A172 (cell line): ENCODE measurements around the gene TFCP2. TPM values are rescaled to one million over a fixed set of nuclear protein-coding genes. Genes with fewer than 3 reads are reported as not detected.

Experiments used
- DNase-seq: peaks from one replicate; pipeline ENCODE4 v3.0.0-alpha.2; 2015; ENCODE audit warnings: low spot score
- total RNA-seq: library from RNA; depleted of rRNA; stranded (reverse); fragments of >200 nt; shearing (Covaris generic); gene quantifications from 2 replicates; pipeline ENCODE4 v1.2.3, GENCODE V29; 2014

The TFCP2 gene
- total RNA-seq, 1 experiment from 2014 or later, result 19.7 TPM

DNA sequence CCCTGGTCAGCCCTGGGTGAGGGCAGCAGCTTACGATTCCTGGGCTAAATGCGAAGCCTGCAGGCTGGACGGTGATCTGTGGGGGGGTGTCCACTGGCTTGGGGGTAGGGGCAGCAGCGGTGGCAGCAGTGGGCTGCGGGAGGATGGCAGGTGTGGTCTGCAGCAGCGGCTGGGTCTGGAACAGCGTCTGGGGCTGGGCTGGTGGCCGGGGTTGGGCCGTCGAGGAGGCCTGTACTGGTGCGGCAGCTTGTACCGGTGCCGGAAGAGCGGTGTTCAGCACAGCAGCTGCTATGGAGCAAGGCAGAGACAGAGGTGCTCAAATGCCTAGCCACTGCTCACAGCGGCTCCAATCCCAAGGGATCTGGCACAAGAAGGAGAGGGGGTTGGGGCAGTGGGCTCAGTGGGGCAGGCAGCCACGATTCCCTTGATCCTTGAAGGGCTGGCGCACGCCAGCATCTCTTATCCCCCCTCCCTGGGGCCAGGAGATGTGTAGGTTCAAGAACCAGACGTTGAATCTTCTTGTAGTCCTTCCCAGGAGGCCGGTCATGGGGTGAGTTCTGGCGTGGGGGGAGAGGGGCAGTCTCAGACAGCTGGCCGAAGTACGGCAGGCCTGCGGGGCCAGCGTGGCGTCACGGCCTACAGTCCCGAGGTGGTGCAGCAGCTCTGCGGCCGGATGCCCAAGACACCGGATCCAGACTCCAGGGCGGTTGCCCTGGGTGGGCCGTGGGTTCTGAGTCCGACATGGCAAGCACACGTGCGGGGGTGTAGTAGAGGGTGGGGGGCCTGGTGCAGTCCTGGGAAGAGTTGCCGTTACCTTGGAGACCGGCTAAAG lies 25.0 kb upstream of the TFCP2 start:
- DNase-seq, result no peak

DNA sequence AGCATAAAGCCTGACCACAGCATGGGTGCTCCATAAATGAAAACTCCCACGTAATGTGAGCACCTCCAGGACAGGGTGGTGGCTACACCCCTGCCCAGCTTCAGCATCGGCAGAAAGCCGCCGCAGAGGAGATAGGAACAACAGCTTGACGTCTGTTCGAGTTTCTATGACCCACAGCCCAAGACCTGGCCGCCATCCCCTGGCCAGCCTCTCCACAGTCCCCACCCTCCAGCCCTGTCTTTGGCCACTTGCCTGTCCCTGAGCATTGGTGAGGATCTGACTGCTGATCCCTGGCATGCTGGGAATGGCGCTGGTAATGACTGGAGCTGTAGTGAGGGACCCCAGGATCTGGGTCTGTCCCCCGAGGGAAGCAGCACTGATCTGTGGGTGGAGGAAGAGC lies 23.6 kb upstream of the TFCP2 start:
- no peak for DNase-seq

DNA sequence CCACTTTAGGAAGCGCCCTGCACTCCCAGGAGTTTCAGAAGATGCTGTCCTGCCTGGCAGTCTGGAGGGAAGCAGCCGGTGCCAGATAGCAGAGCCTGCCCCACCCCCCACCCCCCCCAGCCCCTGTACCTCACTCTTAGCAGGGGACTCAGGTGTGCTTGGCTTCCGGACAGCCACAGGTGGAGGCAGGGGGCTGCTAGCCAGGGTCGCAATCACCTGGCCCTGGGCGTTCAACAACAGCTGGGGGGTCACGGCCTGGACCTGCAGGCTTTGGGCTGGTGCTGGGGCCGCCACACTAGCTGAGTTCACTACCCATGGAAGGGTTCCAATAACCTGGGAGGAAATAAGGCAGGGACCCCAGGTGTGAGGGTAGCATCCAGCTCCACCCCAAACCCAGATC lies 22.9 kb upstream of the TFCP2 start:
- no peak for DNase-seq

DNA sequence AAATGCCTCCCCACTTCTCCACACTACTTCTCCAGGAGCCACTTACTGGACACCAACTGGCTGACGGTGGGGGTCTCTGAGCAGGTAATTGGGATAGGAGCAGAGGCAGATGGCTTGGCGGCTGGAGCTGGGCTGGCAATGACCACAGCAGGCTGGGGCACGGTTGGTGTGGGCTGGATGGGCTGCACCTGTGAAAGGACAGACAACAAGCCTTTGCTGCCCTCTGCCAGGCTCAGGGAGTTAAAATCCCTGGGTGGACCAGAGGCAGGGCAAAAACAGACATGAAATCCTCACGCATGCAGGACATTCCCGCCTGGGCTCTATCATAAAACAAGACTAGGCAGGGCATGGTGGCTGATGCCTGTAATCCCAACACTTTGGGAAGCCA lies 19.3 kb upstream of the TFCP2 start:
- DNase-seq, result no peak

DNA sequence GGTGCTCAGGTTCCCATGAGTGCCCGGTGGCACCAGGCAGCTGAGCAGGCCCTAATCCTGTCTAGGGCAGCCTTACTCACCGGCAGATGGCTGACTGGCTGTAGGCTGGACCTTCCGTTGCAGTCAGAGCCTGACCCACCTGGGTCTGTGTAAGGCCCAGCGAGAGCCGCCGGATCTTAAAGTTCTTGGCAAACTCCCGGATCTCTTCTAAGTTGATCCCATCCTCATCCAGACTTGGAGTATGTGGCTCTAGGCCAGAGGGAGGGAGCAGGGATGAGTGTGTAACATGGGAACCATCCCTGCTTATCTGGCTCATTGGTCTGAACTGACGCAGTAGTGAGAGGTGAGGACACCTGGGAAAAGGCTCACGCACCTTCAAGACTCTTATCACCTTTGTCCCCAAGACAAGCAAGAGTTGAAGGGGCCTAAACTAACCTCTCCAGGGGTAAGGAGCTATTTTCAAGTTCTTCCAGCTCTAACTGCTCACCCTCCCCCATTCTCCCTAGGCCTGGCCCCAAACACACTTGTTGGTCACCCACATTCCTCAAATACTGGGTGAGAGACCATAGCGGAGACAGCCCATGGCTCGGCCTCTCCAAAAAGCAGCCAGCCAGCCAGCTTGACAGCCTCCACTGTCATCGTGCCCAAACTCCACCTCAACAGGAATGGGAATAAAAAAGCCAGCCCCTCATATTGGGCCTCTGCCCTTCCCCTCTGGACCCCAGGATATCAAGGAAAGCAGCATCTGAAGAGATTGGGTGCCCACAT lies 18.8 kb upstream of the TFCP2 start:
- no peak for DNase-seq

DNA sequence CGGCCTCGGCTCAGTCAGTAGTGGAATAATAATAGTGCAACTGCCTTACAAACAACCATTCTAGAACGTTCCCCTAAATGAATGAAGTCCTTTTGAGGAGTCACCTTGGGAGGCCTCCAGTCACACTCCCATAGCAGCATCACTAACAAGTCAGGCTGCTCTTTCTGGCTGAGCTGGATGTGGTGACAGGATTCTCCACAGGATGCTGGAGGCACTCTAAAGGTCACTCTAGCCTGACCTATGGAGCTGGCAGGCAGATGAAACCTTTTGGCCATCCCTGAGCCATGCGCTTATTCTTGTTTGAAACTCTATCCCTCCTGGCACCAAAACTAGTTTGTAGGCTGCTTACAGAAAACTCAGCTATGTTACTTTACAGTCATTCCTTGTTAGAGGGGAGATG lies 17.9 kb upstream of the TFCP2 start:
- no peak for DNase-seq

DNA sequence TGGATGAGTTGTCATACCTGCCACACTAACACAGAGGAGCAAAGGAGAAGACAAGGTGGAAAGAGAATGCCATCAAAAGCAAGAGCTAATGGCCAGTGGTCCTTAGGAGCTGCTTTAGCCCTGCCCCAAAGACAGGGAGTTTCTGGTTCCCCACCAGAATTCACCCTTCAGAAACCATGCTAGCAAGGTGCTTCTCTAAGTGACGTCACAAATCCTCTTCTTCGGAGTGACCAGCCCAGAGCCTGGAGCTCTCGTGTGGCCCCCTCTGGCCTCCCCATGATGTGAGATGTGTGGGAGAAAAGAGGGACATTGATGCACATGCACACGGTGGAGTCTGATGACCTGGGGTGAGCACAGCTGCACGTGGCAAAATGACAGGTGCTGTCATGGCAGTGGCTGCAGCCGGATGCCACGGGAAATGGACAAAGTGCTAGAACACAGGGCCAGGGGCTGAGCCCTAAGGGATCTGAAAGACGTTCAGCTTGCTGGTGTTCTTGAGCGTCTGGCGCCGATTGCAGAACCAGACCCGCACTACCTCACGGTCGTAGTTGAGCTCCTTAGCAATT lies 16.9 kb upstream of the TFCP2 start:
- no peak for DNase-seq

DNA sequence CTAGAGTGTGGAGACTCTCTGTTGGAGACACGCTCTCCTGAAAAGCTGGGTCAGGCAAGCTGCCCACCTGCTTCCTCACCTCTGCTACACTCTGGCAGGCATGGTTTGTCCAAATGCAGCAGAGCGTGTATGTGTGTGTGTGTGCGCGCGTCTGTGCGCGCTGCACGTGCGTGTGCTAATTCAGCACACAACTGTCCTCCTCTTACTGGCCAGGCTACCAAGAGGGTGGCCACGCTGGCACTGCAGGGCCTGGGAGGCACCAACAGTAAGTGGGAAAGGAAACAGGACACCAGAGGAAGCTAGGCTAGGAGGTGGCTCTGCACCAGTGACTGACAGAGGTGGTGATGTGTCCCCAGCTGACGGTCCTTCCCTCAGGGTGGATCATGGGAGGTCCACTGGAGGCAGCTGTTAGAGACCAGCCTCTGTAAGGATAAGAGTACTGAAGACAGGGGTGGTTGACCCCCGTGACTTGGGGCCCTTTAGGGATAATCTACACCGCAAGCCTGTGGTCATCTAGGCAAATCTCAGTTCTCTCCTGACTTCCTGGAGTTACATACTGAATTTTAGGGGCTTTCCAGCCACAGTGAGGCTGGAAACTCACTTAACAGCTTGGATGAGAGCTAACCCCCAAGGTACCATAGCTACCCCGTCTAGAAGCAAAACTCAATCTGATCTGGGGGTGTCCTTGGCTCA lies 15.6 kb upstream of the TFCP2 start:
- DNase-seq, result no peak

DNA sequence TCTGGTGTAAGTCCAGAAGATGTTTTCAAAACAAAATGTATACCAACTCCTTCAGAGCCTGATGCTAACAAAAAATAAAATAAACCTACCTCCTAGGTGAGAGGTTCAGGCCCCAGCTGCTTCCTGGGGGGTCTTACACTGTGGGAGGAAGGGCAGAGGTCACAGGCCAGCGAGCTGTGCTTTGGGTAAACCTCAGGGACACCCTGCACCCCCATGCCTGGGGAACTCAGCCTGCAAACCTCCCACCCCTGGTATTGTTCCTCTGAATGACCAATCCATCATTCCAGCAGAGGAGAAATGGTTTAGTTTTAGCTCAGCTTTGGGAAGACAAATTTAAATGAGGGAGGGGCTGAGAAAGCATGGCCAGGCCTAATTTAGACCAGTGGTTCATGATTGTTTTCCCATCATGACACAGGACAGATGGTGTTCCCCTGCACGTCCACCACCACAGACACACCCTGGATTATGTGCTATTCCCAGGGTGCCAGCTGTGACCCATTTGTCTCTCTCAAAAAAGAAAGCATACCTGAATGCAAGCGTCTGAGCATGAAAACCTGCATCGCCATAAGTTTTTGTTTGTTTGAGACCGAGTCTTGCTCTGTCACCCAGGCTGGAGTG lies 14.5 kb upstream of the TFCP2 start:
- DNase-seq, result no peak

DNA sequence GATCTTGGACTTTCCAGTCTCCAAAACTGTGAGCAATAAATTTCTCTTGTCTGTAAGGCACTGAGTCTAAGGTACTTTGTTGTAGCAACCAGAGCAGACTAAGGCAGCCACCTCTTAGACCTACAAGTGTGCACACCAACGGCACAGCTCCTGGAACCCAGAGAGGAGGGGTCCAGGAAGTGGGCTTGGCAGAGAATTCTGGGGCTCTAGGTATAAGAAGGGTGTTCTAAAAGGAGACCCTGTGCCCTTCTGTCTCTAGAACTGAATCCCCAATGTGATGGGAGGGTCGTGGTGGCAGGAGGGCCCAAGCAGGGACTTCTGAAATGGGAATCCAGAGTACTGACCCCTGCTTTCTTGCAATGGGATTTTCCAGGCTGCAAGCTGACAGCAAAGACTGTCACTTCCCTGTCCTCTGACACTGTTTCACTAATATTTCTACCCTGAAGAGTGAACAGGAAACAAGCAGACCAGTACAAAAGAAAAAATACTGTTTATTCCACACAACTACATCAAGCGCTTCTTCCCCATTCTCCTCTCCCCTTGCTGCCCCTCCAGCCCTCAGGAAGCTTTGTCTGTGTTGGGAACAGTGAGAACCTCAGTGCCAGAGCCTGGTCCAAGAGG lies 13.6 kb upstream of the TFCP2 start:
- no peak for DNase-seq

DNA sequence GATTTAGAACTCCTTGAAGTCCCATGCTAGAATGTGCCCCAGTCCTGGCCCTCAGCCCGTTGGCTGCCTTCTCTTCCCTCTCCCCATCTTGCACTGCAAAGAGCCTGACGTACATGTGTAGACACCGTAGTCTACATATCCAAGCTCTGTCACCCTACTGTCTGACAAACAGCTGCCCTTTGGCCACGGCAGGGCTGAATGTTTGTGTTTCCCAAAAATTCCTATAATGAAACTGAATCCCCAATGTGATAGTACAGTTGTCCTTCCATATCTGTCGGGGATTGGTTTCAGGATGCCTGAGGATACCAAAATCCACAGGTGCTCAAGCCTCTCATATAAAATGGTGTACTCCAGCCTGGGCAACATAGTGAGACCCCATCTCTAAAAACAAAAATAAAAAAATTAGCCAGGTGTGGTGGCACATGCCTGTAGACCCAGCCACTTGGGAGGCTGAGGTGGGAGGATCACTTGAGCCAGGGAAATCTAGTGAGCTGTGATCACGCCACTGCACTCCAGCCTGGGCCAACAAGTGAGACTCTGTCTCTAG lies 12.3 kb upstream of the TFCP2 start:
- DNase-seq, result no peak

DNA sequence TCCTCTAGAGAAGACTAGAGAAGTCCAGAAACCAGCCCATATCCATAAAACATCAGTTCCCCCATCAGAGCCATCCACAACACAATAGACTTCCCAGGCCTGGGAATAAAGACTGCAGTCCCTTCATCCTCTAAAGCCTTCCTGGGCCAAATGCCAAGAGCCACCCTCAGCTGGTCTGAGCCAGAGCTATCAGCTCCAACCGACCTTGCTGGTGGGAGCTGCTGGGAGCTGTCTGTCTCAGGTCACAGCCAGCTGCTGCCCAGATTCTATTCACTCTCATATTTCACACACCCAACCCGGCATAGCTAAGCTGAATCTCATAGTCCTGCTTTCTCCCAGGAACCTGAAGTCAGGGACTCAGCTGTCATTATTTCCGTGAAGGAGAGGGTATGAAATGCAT lies 10.9 kb upstream of the TFCP2 start:
- DNase-seq, result peak; percentile 19

DNA sequence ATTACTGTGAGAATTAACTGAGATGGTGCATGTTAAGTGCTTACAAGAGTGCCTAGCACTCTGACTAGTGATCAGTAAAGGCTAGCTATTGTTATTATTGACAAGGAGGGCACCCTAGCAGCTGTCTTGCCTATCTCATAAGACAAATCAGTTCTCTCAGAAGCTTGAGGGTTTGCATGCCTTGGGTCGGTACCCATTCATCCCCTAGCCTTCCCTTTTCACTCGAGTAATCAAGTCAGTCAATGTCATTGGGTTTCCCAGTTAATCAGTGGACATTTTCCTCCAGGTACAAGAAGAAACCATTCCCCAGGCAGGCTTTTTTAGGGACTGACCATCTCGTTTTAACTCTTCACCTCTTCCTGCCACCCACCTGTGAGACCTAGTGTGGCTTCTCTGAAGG lies 10.4 kb upstream of the TFCP2 start:
- DNase-seq, result no peak

DNA sequence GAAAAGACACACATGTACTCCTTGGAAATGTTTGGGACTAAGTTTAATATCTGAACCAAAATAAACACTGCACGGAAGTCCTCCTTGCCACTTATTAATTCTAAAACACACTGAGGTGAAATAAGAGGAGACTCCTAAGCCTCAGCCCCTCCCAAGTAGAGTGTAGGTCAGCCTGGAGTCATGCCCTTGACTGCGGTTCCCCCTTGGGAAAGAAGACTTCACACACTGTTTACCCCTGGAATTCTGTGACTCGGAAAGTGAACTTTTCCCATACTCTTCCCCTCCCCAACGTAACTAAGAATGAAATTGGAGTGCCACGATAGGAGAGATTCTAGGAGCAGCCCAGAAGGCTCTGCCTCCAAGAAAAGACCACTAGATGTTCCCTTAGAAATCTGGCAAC lies 8.6 kb upstream of the TFCP2 start:
- no peak for DNase-seq

DNA sequence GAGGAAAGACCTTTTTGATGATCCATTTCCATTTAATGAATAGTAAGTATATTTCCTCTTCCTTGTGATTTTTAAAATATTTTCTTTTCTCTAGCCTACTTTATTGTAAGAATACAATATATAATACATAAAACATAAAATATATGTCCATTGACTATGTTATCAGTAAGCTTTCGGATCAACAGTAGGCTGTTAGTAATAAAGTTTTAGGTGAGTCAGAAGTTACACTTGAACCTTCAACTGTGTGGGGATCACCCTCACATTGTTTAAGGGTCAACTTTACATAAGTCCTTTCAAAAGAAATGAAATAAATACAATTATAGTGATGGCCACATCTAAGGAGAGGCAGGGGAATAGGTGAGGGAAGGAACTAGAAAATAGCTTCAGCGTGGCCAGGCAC lies 5.0 kb upstream of the TFCP2 start:
- no peak for DNase-seq

DNA sequence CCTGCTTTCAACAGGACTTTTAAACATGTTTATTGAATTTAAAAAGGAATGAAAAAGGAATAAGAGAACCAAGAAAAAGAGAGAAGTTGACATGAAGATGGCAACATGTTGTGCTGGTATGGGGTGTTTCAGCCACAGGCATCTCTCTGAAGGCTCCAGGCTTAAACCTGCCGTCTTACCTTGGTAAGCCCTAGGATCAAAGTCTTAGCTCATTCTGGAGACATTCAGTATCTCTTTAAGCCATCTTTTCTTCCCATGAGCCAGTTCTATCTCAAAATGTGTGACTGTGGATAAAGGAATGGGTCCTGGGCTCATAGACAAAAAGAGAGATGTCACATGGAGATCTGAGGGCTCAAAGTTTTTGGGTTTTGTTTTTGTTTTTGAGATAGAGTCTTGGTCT lies 1.6 kb upstream of the TFCP2 start:
- no peak for DNase-seq

DNA sequence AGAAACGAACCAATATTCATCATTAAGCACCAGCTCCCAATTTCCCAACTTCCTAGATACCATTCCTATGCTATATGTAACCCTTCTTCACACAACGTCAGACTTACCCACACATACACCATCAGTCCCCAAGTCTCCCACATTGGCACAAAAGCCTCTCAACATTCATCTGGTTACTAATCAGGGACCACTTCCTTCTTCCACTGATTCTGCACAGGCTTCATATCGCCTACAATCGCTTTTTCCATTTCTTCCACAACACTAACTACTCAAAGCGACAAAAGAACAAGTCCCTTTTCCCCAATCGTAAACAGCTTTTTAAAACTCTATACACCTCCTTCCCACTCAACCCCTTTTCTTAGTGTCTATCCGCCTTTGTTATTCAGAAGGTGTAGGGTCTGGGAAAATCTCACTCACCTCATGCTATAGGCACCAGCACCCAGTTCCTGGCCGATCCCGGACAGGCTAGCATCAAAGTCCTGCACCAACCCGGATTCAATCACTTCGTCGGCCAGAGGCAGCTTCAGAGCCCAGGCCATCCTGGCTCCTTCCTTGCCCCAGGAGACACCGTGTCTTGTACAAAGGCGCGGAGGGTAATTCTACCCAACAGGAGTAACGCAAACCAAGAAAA lies 936 bp downstream of the TFCP2 start:
- peak; percentile 14 for DNase-seq

DNA sequence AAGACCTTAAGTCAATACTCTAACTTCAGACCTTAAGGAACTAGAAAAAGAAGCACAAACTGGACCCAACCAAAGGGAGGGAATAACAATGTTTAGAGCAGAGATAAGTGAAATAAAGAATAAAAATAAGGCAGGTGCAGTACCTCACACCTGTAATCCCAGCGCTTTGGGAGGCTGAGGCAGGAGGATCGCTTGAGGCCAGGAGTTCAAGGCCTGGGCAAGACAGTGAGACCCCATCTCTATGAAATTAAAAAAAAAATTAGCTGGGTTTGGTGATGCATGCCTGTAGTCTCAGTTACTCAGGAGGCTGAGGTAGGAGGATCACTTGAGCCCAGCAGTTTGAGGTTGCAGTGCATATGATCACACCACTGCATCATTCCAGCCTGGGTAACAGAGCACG lies 9.1 kb downstream of the TFCP2 start:
- no peak for DNase-seq

DNA sequence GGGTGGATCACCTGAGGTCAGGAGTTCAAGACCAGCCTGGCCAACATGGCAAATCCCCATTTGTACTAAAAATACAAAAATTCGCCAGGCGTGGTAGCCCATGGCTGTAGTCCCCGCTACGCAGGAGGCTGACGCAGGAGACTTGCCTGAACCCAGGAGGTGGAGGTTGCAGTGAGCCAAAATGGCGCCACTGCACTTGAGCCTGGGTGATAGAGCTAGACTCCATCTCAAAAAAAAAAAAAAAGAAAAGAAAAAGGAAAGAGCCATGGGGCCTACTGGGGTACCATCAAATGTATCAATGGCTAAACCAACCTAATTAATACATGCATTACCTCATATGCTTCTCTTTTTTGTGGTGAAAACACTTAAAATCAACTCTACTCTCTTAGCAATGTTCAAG lies 10.7 kb downstream of the TFCP2 start:
- DNase-seq, result no peak

DNA sequence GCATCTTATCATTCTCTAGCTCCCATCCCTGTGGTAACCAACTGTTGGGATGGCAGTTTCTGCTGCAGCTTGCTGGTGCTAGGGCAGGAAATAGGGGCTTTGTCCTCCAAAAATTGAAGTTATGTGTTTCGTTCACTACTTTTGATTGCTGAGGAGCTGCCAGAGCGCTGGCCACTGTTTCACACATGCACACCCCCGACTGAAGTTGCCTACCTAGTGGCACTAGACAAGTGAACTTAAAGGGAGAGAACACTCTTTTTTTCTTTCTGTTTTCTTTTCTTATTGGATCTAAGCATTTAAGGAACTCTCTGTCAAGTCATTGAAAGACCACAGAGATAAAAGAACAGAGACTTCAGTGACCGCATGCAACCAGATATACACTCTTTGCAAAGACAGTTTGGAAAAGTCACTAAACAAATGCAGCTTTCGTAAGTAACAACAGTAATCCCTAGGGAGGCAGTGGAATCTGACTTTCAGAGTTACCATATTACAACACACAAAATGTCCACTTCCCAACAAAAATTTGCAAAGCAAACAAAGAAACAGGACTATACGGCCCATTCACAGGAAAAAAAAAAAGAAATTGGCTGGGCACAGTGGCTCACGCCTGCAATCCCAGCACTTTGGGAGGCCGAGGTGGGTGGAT lies 12.0 kb downstream of the TFCP2 start:
- no peak for DNase-seq
